ENCODE measurements around the gene TEX10.
A peak's percentile ranks its signal among the peaks of the same experiment; 100 is the strongest.

Gene TEX10

GRCh38 chr9:100357501-100357900 is 4.8 kb upstream of the TEX10 start:
- H3K9me3 ChIP-seq (replicated peaks in 1 of 2; ENCODE audit: control insufficient read depth in 2 of 2, insufficient read depth in 1 of 2, low read depth in 1 of 2, low read length in 2 of 2), result peaks cover 5 to 41% of the 10 kb centered on the region in 2 donors
- peaks cover 0 to 1% of the 10 kb centered on the region in 2 donors for H3K4me1 ChIP-seq (ENCODE audit: control insufficient read depth in 2 of 2, insufficient read depth in 1 of 2, low read depth in 1 of 2, low read length in 2 of 2)
- H3K18ac ChIP-seq (ENCODE audit: low read length), result no peak overlapping the region
- H2BK12ac ChIP-seq (ENCODE audit: low read length), result no peak overlapping the region
- H2BK5ac ChIP-seq (ENCODE audit: low read length), result no peak overlapping the region
- H2AFZ ChIP-seq (ENCODE audit: low read length), result no peak overlapping the region
- H2AK5ac ChIP-seq (ENCODE audit: low read depth, low read length), result no peak overlapping the region
- H3K14ac ChIP-seq (ENCODE audit: low read length), result no peak overlapping the region
- no peak overlapping the region for H4K8ac ChIP-seq (ENCODE audit: low read depth, low read length)
- no peak overlapping the region for H3K4me3 ChIP-seq (ENCODE audit: low read length in 2 of 2)
- no peak overlapping the region for H3K23ac ChIP-seq (ENCODE audit: low read depth, low read length, poor library complexity)
- H3K27me3 ChIP-seq (ENCODE audit: control insufficient read depth in 3 of 3, insufficient read depth in 3 of 3, low read depth in 1 of 3, low read length in 3 of 3), result no peaks in the 10 kb centered on the region
- no peak overlapping the region for H3K4me2 ChIP-seq (ENCODE audit: insufficient read depth, low read length, poor library complexity, severe bottlenecking)
- no peak for DNase-seq (ENCODE audit: low spot score)
- H3K27ac ChIP-seq (replicated peaks; ENCODE audit: low read length), result no peak overlapping the region
- no peak overlapping the region for H4K91ac ChIP-seq (ENCODE audit: low read depth, low read length, poor library complexity)
- WGBS, 2 donors (ENCODE audit: extremely low coverage in 2 of 2, insufficient read length in 2 of 2, insufficient replicate concordance in 1 of 2), result no CpG with 5 or more reads among the region's 1 CpG
- H3K36me3 ChIP-seq (replicated peaks in 1 of 2; ENCODE audit: control insufficient read depth in 2 of 2, insufficient read depth in 2 of 2, low read length in 2 of 2), result peaks cover 5 to 43% of the 10 kb centered on the region in 2 donors
- no peaks in the 10 kb centered on the region for H3K79me1 ChIP-seq (ENCODE audit: low read depth, low read length)
- no peak overlapping the region for H3K9ac ChIP-seq (ENCODE audit: low read depth, low read length, poor library complexity)
- H2BK120ac ChIP-seq (ENCODE audit: low read depth, low read length), result no peak overlapping the region
- no peak overlapping the region for H2BK15ac ChIP-seq (ENCODE audit: low read length)
- H3K4ac ChIP-seq (ENCODE audit: low read length), result no peak overlapping the region

DNA sequence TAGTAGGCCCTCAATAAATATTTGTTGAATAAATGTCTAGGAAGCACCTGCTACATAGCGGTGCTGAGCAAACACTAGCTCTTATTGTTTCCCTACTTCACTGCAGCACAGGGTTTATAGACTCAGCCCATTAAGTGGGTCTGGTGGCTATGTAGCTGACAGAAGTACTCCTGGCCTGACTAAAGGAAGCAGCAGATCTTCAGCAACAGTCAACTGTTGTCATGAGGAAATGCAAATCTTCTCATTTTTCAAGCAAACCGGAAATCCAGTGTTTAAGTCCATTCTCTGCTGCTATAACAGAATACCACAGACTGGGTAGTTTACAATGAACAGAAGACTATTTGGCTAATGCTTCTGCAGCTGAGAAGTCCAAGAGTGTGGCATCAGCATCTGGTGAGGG is 2.8 kb upstream of the TEX10 start:
- Histone ChIP-seq H3K27ac (replicated peaks; ENCODE audit: low read length) (no peak overlapping the region), H3K9ac (ENCODE audit: low read depth, low read length, poor library complexity) (no peak overlapping the region), H3K4ac (ENCODE audit: low read length) (no peak overlapping the region), H2AK5ac (ENCODE audit: low read depth, low read length) (no peak overlapping the region), H3K9me3 (replicated peaks in 1 of 2; ENCODE audit: control insufficient read depth in 2 of 2, insufficient read depth in 1 of 2, low read depth in 1 of 2, low read length in 2 of 2) (peaks cover 5 to 41% of the 10 kb centered on the region in 2 donors), H4K8ac (ENCODE audit: low read depth, low read length) (no peak overlapping the region), H3K36me3 (replicated peaks in 1 of 2; ENCODE audit: control insufficient read depth in 2 of 2, insufficient read depth in 2 of 2, low read length in 2 of 2) (peaks cover 5 to 43% of the 10 kb centered on the region in 2 donors), H2AFZ (ENCODE audit: low read length) (no peak overlapping the region), H2BK5ac (ENCODE audit: low read length) (no peak overlapping the region), H3K79me1 (ENCODE audit: low read depth, low read length) (no peaks in the 10 kb centered on the region), H2BK15ac (ENCODE audit: low read length) (no peak overlapping the region), H3K23ac (ENCODE audit: low read depth, low read length, poor library complexity) (no peak overlapping the region), H3K18ac (ENCODE audit: low read length) (no peak overlapping the region), H3K4me1 (ENCODE audit: control insufficient read depth in 2 of 2, insufficient read depth in 1 of 2, low read depth in 1 of 2, low read length in 2 of 2) (peaks cover 3 to 4% of the 10 kb centered on the region in 2 donors), H3K27me3 (ENCODE audit: control insufficient read depth in 3 of 3, insufficient read depth in 3 of 3, low read depth in 1 of 3, low read length in 3 of 3) (no peaks in the 10 kb centered on the region), H2BK12ac (ENCODE audit: low read length) (no peak overlapping the region), H2BK120ac (ENCODE audit: low read depth, low read length) (no peak overlapping the region), H3K4me3 (ENCODE audit: low read length in 2 of 2) (no peak overlapping the region), H3K4me2 (ENCODE audit: insufficient read depth, low read length, poor library complexity, severe bottlenecking) (no peak overlapping the region), H3K14ac (ENCODE audit: low read length) (no peak overlapping the region), H4K91ac (ENCODE audit: low read depth, low read length, poor library complexity) (no peak overlapping the region)
- no CpG with 5 or more reads among the region's 2 CpGs for WGBS, 2 donors (ENCODE audit: extremely low coverage in 2 of 2, insufficient read length in 2 of 2, insufficient replicate concordance in 1 of 2)
- DNase-seq (ENCODE audit: low spot score), result no peak

DNA sequence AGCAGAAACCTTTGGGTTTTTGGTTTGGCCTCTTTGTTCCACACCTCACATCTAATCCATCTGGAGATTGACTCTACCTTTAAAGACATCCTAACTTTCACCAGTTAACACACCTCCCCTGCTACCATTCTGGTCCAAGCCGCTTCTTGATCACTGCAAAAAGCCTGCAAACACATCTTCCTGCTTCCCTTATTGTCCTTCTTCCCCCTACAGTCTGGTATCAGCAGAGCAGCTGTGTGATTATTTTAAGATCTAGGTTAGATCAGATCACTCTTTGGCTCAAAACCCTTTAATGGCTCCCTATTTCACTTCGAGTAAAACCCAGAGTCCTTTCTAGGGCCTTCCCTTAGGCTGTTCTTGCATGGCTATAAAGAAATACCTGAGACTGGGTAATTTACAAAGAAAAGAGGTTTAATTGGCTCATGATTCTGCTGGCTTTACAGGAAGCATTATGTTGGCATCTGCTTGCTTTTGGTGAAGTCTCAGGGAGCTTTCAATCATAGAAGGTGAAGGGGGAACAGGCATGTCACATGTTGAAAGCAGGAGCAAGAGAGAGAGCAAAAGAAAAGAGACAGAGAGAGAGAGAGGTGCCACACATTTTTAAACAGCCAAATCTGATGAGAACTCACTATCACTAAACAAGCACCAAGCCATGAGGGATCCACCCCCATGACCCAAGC is 1.5 kb upstream of the TEX10 start:
- no peak overlapping the region for H3K27ac ChIP-seq (replicated peaks; ENCODE audit: low read length)
- H2BK120ac ChIP-seq (ENCODE audit: low read depth, low read length), result no peak overlapping the region
- H3K79me1 ChIP-seq (ENCODE audit: low read depth, low read length), result no peaks in the 10 kb centered on the region
- H2AK5ac ChIP-seq (ENCODE audit: low read depth, low read length), result no peak overlapping the region
- H3K23ac ChIP-seq (ENCODE audit: low read depth, low read length, poor library complexity), result no peak overlapping the region
- H2BK5ac ChIP-seq (ENCODE audit: low read length), result no peak overlapping the region
- H3K4me1 ChIP-seq (ENCODE audit: control insufficient read depth in 2 of 2, insufficient read depth in 1 of 2, low read depth in 1 of 2, low read length in 2 of 2), result peaks cover 6 to 14% of the 10 kb centered on the region in 2 donors
- H3K4me3 ChIP-seq (ENCODE audit: low read length in 2 of 2), result peak overlapping the region in 1 of 2 donors; percentile 94
- no peak overlapping the region for H3K4me2 ChIP-seq (ENCODE audit: insufficient read depth, low read length, poor library complexity, severe bottlenecking)
- no peak overlapping the region for H3K18ac ChIP-seq (ENCODE audit: low read length)
- DNase-seq (ENCODE audit: low spot score), result no peak
- no peak overlapping the region for H4K8ac ChIP-seq (ENCODE audit: low read depth, low read length)
- H3K4ac ChIP-seq (ENCODE audit: low read length), result no peak overlapping the region
- H2AFZ ChIP-seq (ENCODE audit: low read length), result no peak overlapping the region
- H4K91ac ChIP-seq (ENCODE audit: low read depth, low read length, poor library complexity), result no peak overlapping the region
- no peak overlapping the region for H3K14ac ChIP-seq (ENCODE audit: low read length)
- H3K27me3 ChIP-seq (ENCODE audit: control insufficient read depth in 3 of 3, insufficient read depth in 3 of 3, low read depth in 1 of 3, low read length in 3 of 3), result no peaks in the 10 kb centered on the region
- WGBS, 2 donors (ENCODE audit: extremely low coverage in 2 of 2, insufficient read length in 2 of 2, insufficient replicate concordance in 1 of 2), result no CpG with 5 or more reads among the region's 2 CpGs
- peak overlapping the region; percentile 24 for H3K9ac ChIP-seq (ENCODE audit: low read depth, low read length, poor library complexity)
- no peak overlapping the region for H2BK12ac ChIP-seq (ENCODE audit: low read length)
- H3K36me3 ChIP-seq (replicated peaks in 1 of 2; ENCODE audit: control insufficient read depth in 2 of 2, insufficient read depth in 2 of 2, low read length in 2 of 2), result peaks cover 5 to 44% of the 10 kb centered on the region in 2 donors
- H2BK15ac ChIP-seq (ENCODE audit: low read length), result no peak overlapping the region
- peaks cover 5 to 36% of the 10 kb centered on the region in 2 donors for H3K9me3 ChIP-seq (replicated peaks in 1 of 2; ENCODE audit: control insufficient read depth in 2 of 2, insufficient read depth in 1 of 2, low read depth in 1 of 2, low read length in 2 of 2)

GRCh38 chr9:100352201-100352726 is 478 bp downstream of the TEX10 start:
- Histone ChIP-seq H2AFZ (ENCODE audit: low read length) (peak overlapping the region; percentile 90), H3K27ac (replicated peaks; ENCODE audit: low read length) (peak overlapping the region; percentile 72)

More at GRCh38 chr9:100352201-100352726, 478 bp downstream of the TEX10 start:
- WGBS, 2 donors (ENCODE audit: extremely low coverage in 2 of 2, insufficient read length in 2 of 2, insufficient replicate concordance in 1 of 2), result no CpG with 5 or more reads among the region's 43 CpGs
- Histone ChIP-seq H3K9ac (ENCODE audit: low read depth, low read length, poor library complexity) (peak overlapping the region; percentile 96), H3K4me1 (ENCODE audit: control insufficient read depth in 2 of 2, insufficient read depth in 1 of 2, low read depth in 1 of 2, low read length in 2 of 2) (peaks cover 6 to 14% of the 10 kb centered on the region in 2 donors), H2BK120ac (ENCODE audit: low read depth, low read length) (peak overlapping the region; percentile 68), H3K4ac (ENCODE audit: low read length) (no peak overlapping the region), H3K4me2 (ENCODE audit: insufficient read depth, low read length, poor library complexity, severe bottlenecking) (peak overlapping the region; percentile 66), H3K27me3 (ENCODE audit: control insufficient read depth in 3 of 3, insufficient read depth in 3 of 3, low read depth in 1 of 3, low read length in 3 of 3) (no peaks in the 10 kb centered on the region), H3K36me3 (replicated peaks in 1 of 2; ENCODE audit: control insufficient read depth in 2 of 2, insufficient read depth in 2 of 2, low read length in 2 of 2) (peaks cover 5 to 48% of the 10 kb centered on the region in 2 donors), H2BK12ac (ENCODE audit: low read length) (no peak overlapping the region), H3K79me1 (ENCODE audit: low read depth, low read length) (no peaks in the 10 kb centered on the region), H2BK15ac (ENCODE audit: low read length) (no peak overlapping the region), H2AK5ac (ENCODE audit: low read depth, low read length) (peak overlapping the region; percentile 92), H3K9me3 (replicated peaks in 1 of 2; ENCODE audit: control insufficient read depth in 2 of 2, insufficient read depth in 1 of 2, low read depth in 1 of 2, low read length in 2 of 2) (peaks cover 5 to 24% of the 10 kb centered on the region in 2 donors), H3K14ac (ENCODE audit: low read length) (peak overlapping the region; percentile 97), H2BK5ac (ENCODE audit: low read length) (peak overlapping the region; percentile 34), H4K8ac (ENCODE audit: low read depth, low read length) (no peak overlapping the region), H3K4me3 (ENCODE audit: low read length in 2 of 2) (peak overlapping the region; percentile 86 to 94), H3K18ac (ENCODE audit: low read length) (peak overlapping the region; percentile 91), H4K91ac (ENCODE audit: low read depth, low read length, poor library complexity) (no peak overlapping the region), H3K23ac (ENCODE audit: low read depth, low read length, poor library complexity) (peak overlapping the region; percentile 52)
- DNase-seq (ENCODE audit: low spot score), result peak; percentile 18
